ENCODE measurements around the gene OSBPL8.

Gene OSBPL8

GRCh38 chr12:76303989-76304460 is 255.5 kb downstream of the OSBPL8 start:
- no peaks in the 10 kb centered on the region for H3K36me3 Mint-ChIP-seq (ENCODE audit: low read depth)
- H3K9me3 Mint-ChIP-seq: no peaks in the 10 kb centered on the region
- H3K27me3 Mint-ChIP-seq (ENCODE audit: low read depth): no peaks in the 10 kb centered on the region
- H3K4me1 Mint-ChIP-seq (ENCODE audit: low read depth): no peaks in the 10 kb centered on the region
- H3K27ac Mint-ChIP-seq: no peak overlapping the region
- H3K4me3 Mint-ChIP-seq: no peak overlapping the region

- Mint-ChIP-seq H3K4me1 (ENCODE audit: low read depth) (no peaks in the 10 kb centered on the region), H3K4me3 (no peak overlapping the region), H3K27ac (no peak overlapping the region), H3K27me3 (ENCODE audit: low read depth) (no peaks in the 10 kb centered on the region), H3K36me3 (ENCODE audit: low read depth) (no peaks in the 10 kb centered on the region), H3K9me3 (no peaks in the 10 kb centered on the region)
These were observed 256.2 kb downstream of the OSBPL8 start for GRCh38 chr12:76303365-76303764.
